GM12891 (cell line): ENCODE measurements around the gene FAF2.

Experiments used
- POLR2A ChIP-seq: IDR thresholded peaks from 2 replicates; pipeline ENCODE4 v1.6.1; 2011; ENCODE audit warnings: low read depth, low read length, control low read depth
- POLR2AphosphoS5 ChIP-seq: IDR thresholded peaks from 2 replicates; pipeline ENCODE4 v1.6.1; 2011; ENCODE audit warnings: low read depth, low read length, control low read depth
- SPI1 ChIP-seq: IDR thresholded peaks from 2 replicates; pipeline ENCODE4 v1.6.1; 2011; ENCODE audit warnings: low read depth, low read length, control low read depth
- TAF1 ChIP-seq: IDR thresholded peaks from 2 replicates; pipeline ENCODE4 v1.6.1; 2011; ENCODE audit warnings: low read depth, low read length, control low read depth

GRCh38 chr5:176547802-176548201, 99.6 kb downstream of the FAF2 start:
- TF ChIP-seq POLR2A (no peak), POLR2AphosphoS5 (no peak), TAF1 (no peak), SPI1 (no peak)
